ENCODE results near the gene ALOX12. TPM values are rescaled to one million over a fixed set of nuclear protein-coding genes. Genes with fewer than 3 reads are reported as not detected.
"Not testable (repeated sequence)": the region's sequence is repeated elsewhere in the genome, so short reads cannot be mapped to it uniquely, and the experiment has no call there.

Gene ALOX12
- 2.4 TPM for polyA plus RNA-seq (ENCODE audit: insufficient read length)
- long read RNA-seq, donor 1 = 0 reads
- long read RNA-seq, donor 2 = 0 reads
- long read RNA-seq, donor 3 = 0 reads
- long read RNA-seq, donor 4 = 0 reads
- long read RNA-seq, donor 5, partial matches to known transcripts = 0 of 1 reads
- long read RNA-seq, donor 5, other reads (novel, unspliced or antisense) = 0 of 1 reads
- long read RNA-seq, donor 6 = 0 reads
- long read RNA-seq, donor 7, partial matches to known transcripts = 13 of 13 reads
- long read RNA-seq, donor 7, other reads (novel, unspliced or antisense) = 0 of 13 reads
- long read RNA-seq, donor 8 = 0 reads

DNA sequence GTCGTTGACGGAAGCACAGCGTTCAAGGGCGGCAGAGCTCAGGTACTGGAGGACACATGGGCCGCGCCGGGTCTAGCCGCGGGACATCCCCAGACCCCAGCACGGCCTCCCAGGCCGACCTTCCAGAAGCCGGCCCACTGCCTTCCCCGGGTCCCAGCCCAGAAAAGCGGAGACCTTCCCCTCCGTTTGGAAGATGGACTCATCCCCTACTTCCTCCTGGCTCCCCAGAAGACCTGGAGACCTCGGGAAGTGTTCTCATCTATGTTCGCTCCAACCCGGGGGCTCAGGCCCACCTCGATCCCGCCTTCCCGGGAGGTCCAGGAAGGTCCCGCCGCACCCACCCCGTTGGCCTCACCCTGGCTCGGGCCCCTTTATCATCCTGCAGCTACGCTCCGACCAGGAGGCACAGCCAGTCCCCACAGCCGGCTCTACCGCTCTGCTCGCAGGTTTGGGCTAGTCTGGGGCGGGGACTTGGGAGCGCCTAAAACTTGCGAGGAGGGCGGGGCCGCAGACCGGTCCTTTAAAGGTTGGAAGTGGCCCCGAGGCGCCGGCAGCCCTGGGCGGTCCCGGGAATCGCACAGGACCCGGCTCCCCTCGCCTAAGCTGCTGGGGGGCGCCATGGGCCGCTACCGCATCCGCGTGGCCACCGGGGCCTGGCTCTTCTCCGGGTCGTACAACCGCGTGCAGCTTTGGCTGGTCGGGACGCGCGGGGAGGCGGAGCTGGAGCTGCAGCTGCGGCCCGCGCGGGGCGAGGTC, at the start of gene ALOX12:
Gene ALOX12 (plus strand): TSS at position 550 of the 756 bp plus-strand sequence. CDS start 69 bp downstream, at position 619.
- DNase-seq = no peak

GRCh38 chr17:6947745-6948144, 48.1 kb upstream of the ALOX12 start:
- DNase-seq = no peak

DNA sequence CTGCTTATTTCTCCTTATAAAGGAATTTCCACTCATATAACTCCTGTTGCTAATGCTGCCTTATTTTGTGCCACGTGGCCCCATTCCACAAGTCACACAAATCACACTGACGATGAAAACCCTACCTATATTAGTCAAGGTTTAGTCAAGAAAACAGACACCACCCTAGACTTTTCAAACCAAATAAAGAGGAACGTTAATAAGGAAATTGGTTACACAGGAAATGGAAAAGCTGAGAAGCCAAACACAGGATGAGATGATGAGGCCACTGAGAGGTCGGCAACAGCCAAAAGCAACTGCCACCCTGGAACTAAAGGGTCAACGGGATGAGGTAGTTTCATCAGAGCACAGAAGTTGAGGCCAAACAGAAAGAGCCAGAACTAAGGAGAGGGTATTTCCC, 47.3 kb upstream of the ALOX12 start:
- DNase-seq = no peak

- no peak for DNase-seq
These were observed 46.9 kb upstream of the ALOX12 start for GRCh38 chr17:6948976-6949375.

DNA sequence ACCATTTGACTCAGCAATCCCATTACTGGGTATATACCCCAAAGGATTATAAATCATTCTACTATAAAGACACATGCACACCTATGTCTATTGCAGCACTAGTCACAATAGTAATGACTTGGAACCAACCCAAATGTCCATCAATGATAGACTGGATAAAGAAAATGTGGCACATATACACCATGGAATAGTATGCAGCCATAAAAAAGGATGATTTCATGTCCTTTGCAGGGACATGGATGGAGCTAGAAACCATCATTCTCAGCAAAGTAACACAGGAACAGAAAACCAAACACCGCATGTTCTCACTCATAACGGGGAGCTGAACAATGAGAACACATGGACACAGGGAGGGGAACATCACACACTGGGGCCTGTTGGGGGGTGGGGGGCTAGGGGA, 44.9 kb upstream of the ALOX12 start:
- DNase-seq = not testable (repeated sequence)

- DNase-seq = no peak
These were observed 42.2 kb upstream of the ALOX12 start for GRCh38 chr17:6953689-6954088.

GRCh38 chr17:6959700-6960099, 36.1 kb upstream of the ALOX12 start:
- no peak for DNase-seq

GRCh38 chr17:6969323-6969726, 26.5 kb upstream of the ALOX12 start:
- DNase-seq = no peak

GRCh38 chr17:6970992-6971391, 24.9 kb upstream of the ALOX12 start:
- no peak for DNase-seq

- DNase-seq = not testable (repeated sequence)
These were observed 16.4 kb upstream of the ALOX12 start for GRCh38 chr17:6979440-6979839.

GRCh38 chr17:6981426-6981825, 14.4 kb upstream of the ALOX12 start:
- no peak for DNase-seq

DNA sequence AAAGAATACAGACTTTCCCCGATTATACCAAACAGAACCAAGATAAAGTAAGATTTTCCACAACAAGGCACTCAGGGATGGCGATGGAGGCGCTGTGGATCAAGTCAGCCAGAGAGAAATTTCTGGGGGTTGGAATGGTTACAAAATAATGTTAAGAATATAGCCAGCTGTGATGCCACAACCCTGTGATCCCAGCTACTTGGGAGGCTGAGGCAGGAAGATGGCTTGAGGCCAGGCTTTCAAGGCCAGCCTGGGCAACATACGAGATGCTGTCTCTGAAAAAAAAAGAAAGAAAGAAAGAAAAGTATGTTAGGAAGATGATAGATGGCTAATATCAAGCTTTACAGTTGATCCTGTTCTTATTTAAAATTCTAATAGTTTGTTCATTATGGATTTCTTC, 10.6 kb upstream of the ALOX12 start:
- no peak for DNase-seq

GRCh38 chr17:6986676-6987075, 9.2 kb upstream of the ALOX12 start:
- DNase-seq = no peak

DNA sequence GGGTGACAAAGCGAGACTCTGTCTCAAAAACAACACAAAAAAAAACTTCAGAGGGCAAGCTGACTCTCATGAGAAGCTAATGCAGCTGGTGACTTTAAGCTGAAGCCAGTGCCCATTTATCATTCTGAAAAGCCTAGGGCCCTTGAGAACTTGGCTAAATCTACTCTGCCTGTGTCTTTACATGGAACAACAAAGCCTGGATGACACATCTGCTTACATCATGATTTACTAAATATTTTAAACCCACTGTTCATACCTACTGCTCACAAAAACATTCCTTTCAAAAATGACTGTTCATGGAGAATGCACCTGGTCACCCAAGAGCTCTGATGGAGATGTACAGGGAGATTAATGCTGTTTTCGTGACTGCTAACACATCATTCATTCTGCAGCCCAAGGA, 6.1 kb upstream of the ALOX12 start:
- DNase-seq = no peak

- not testable (repeated sequence) for DNase-seq
These were observed 2.2 kb upstream of the ALOX12 start for GRCh38 chr17:6993613-6994056.

DNA sequence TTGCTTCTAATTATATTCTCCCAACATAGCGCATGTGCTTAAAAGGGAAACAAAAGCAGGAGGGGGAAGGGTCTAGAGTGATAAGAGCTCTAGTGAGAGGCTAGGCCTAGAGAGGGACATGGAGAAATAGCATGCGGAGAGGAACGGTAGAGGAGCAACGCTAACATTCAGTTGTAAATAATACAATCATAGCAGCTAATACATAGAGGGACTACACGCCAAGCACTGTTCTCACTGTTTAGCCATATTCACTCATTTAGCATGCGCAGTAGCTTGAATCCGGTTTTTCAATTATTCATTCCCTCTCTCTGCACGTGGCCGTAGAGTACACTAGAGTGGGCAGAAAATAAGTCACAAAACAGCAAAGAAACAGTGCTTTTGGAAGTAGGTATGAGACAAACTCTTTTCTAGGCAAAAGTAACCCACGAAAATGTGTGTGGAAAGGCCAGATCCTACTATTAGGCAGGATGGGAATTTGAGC, 1.7 kb upstream of the ALOX12 start:
- no peak for DNase-seq

- no peak for DNase-seq
These were observed 1.1 kb upstream of the ALOX12 start for GRCh38 chr17:6994666-6995256.

DNA sequence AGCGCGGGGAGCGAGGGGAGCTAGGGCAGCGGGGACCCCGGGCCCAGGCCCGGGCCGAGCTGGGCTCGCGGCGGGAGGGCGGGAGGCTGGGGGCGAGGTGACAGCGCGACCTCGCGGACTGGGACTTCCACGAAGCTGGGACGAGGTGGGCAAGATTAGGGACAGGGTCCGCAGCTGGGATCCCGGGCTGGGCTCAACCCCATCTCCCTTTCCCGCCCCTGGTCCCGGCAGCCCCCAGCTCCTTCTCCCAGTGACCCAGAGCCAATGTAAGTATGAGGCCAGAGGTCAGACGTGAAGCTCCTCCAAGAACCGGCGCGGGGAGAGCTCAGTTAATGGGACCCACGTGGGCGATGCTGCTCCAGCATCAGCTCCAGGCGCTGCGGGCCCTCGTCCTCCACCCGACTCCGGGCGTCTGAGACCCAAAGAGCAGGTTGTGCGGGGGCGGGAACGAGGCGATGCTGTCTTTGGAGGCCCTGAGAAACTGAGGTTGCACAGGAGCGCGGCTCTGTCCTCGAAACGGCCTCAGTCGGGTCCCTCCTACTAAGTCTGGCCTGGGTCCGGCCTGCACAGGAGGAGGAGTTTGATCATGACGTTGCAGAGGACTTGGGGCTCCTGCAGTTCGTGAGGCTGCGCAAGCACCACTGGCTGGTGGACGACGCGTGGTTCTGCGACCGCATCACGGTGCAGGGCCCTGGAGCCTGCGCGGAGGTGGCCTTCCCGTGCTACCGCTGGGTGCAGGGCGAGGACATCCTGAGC, 585 bp downstream of the ALOX12 start:
- DNase-seq = no peak

- DNase-seq = no peak
These were observed 1.3 kb downstream of the ALOX12 start for GRCh38 chr17:6997171-6997570.

- DNase-seq = no peak
These were observed 3.1 kb downstream of the ALOX12 start for GRCh38 chr17:6998855-6999508.

- no peak for DNase-seq
These were observed 5.6 kb downstream of the ALOX12 start for GRCh38 chr17:7001318-7001961.

Measured in left kidney (tissue), 8 donors.